ENCODE measurements around the gene SLC35A5. TPM values are rescaled to one million over a fixed set of nuclear protein-coding genes. Genes with fewer than 3 reads are reported as not detected.

SLC35A5 gene
- total and polyA plus RNA-seq, 2 of the 13 experiments (the other 11 are each of a cell fraction or from before 2014, with no cell fraction given) = 15.5 to 26.5 TPM

GRCh38 chr3:112627919-112628466 lies 66.1 kb downstream of the SLC35A5 start:
- FAIRE-seq (no peak), ATAC-seq (no peak), DNase-seq (ENCODE audit: low spot score) (no peak)
- CTCF ChIA-PET (ENCODE audit: low intra/inter-chr PET ratio, low total read pairs) = no interaction called here
- Histone ChIP-seq H3K9me3 (ENCODE audit: low read length) (no peaks in the 10 kb centered on the region), H3K4me3 (replicated peaks in 1 of 3; ENCODE audit: insufficient read depth in 1 of 3, low read depth in 2 of 3, low read length in 3 of 3) (no peak overlapping the region), H2AFZ (ENCODE audit: low read length) (no peak overlapping the region), H3K36me3 (replicated peaks in 1 of 2; ENCODE audit: control insufficient read depth in 1 of 2, insufficient read depth in 2 of 2, low read length in 2 of 2) (no peaks in the 10 kb centered on the region), H3K27me3 (ENCODE audit: control insufficient read depth in 1 of 2, insufficient read depth in 2 of 2, low read length in 2 of 2) (0 out of 5 replicates have a peak, but pooled peaks cover 0 to 4% of the 10 kb centered on the region in 2 experiments), H3K27ac (ENCODE audit: extremely low read length, insufficient read depth, low read length) (no peak overlapping the region), H3K9ac (ENCODE audit: insufficient read depth, low read depth, low read length) (no peak overlapping the region), H3K4me1 (ENCODE audit: insufficient read depth, low read length) (no peaks in the 10 kb centered on the region), H4K20me1 (ENCODE audit: insufficient read depth, low read length) (no peaks in the 10 kb centered on the region), H3K79me2 (ENCODE audit: insufficient read depth, low read length) (no peaks in the 10 kb centered on the region), H3K4me2 (ENCODE audit: low read depth, low read length) (no peak overlapping the region)
- 0% methylated on average over 1 of the region's 1 CpG for WGBS (ENCODE audit: low lambda C conversion rate)
- intact Hi-C loops (cut with micrococcal nuclease; ENCODE audit: unreplicated experiment) (no loop called here), in situ Hi-C loops (cut with HindIII; ENCODE audit: extremely low pct_ligation_motif_present, low pct_unique_long_range_greater_than_20kb) (no loop called here)
- POLR2A ChIA-PET = no interaction called here
- TF ChIP-seq JUND (CRISPR knock-in tag; IDR thresholded peaks at IDR 0.05) (no peak), HCFC1 (IDR thresholded peaks at IDR 0.05; ENCODE audit: low read depth, low read length) (no peak), SETDB1 (CRISPR knock-in tag; IDR thresholded peaks at IDR 0.05; ENCODE audit: borderline replicate concordance) (no peak), NPAS2 (CRISPR knock-in tag; IDR thresholded peaks at IDR 0.05; ENCODE audit: borderline replicate concordance) (no peak), KDM2A (CRISPR knock-in tag; IDR thresholded peaks at IDR 0.05; ENCODE audit: borderline replicate concordance, low read depth) (no peak), ZNF296 (CRISPR knock-in tag; conservative IDR thresholded peaks at IDR 0.05) (no peak), EP300 (IDR thresholded peaks at IDR 0.05; ENCODE audit: low read depth in 2 of 2, low read length in 2 of 2) (no peak), EP300 (CRISPR knock-in tag; IDR thresholded peaks at IDR 0.05; ENCODE audit: borderline replicate concordance) (no peak), SIX1 (CRISPR knock-in tag; IDR thresholded peaks at IDR 0.05; ENCODE audit: borderline replicate concordance) (no peak), HNF1B (CRISPR knock-in tag; IDR thresholded peaks at IDR 0.05) (no peak), PCBP2 (optimal IDR thresholded peaks at IDR 0.05; ENCODE audit: low read depth, low read length, poor library complexity, severe bottlenecking) (no peak), ZNF143 (CRISPR knock-in tag; IDR thresholded peaks at IDR 0.05) (no peak), ZNF674 (CRISPR knock-in tag; IDR thresholded peaks at IDR 0.05; ENCODE audit: low read depth) (no peak), DDIT3 (CRISPR knock-in tag; IDR thresholded peaks at IDR 0.05) (no peak), ATF1 (CRISPR knock-in tag; IDR thresholded peaks at IDR 0.05) (no peak), ZNF17 (CRISPR knock-in tag; IDR thresholded peaks at IDR 0.05) (no peak), HDAC1 (CRISPR knock-in tag; IDR thresholded peaks at IDR 0.05) (no peak), HNRNPUL1 (IDR thresholded peaks at IDR 0.05; ENCODE audit: low read depth, low read length) (no peak)
- no TSS peak for BruUV-seq (replicated peaks)

Data from HepG2 (cell line).